H1 (cell line): ENCODE measurements around the gene BRAT1. TPM values are rescaled to one million over a fixed set of nuclear protein-coding genes. Genes with fewer than 3 reads are reported as not detected.

Source experiments
- CTCF ChIA-PET: fragments of 300-600 bp; sonication (Branson Sonifier 250); formaldehyde crosslinking; loops from one replicate; lab custom pipeline; 2021; ENCODE audit not compliant: partially characterized antibody; lab: Charles Lee
- POLR2A ChIA-PET: fragments of 300-600 bp; sonication (Branson Sonifier 250); formaldehyde crosslinking; loops from one replicate; lab custom pipeline; 2021; ENCODE audit warnings: inconsistent platforms; ENCODE audit not compliant: partially characterized antibody; lab: Charles Lee
- DNase-seq, 2 experiments: peaks; one replicate each; pipeline versions ENCODE4 v3.0.0 to v3.0.0-alpha.2; 2010 to 2022; ENCODE audit warnings: low spot score in 2 of 2, low read depth in 1 of 2, mixed read lengths in 1 of 2
- FAIRE-seq: peaks from 2 replicates; lab custom pipeline; 2011; peaks lifted over from hg19 to GRCh38; lab: Jason Lieb, UNC
- H2AFZ ChIP-seq: 2 replicates; pipeline ENCODE4 v1.8.1; 2012; ENCODE audit warnings: low read length, inconsistent platforms
- H2AK5ac ChIP-seq: 2 replicates; pipeline ENCODE4 v1.6.1; 2013; ENCODE audit warnings: low read depth, low read length
- H2BK120ac ChIP-seq: replicated peaks from 2 replicates; pipeline ENCODE3; 2013; ENCODE audit warnings: low read depth, low read length, inconsistent platforms
- H2BK12ac ChIP-seq: 2 replicates; pipeline ENCODE4 v1.6.1; 2013; ENCODE audit warnings: low read depth, low read length
- H2BK15ac ChIP-seq: 2 replicates; pipeline ENCODE4 v1.6.1; 2013; ENCODE audit warnings: low read length
- H2BK20ac ChIP-seq: 2 replicates; pipeline ENCODE4 v1.6.1; 2013; ENCODE audit warnings: low read length
- H2BK5ac ChIP-seq: 2 replicates; pipeline ENCODE4 v1.6.1; 2013; ENCODE audit warnings: low read depth, low read length
- H3K14ac ChIP-seq: 2 replicates; pipeline ENCODE4 v1.6.1; 2013; ENCODE audit warnings: inconsistent platforms; ENCODE audit not compliant: insufficient read length
- H3K18ac ChIP-seq: 2 replicates; pipeline ENCODE4 v1.6.1; 2013; ENCODE audit warnings: low read length; ENCODE audit errors: extremely low read depth
- H3K23ac ChIP-seq: 2 replicates; pipeline ENCODE4 v1.6.1; 2013; ENCODE audit warnings: inconsistent platforms; ENCODE audit not compliant: insufficient read length
- H3K23me2 ChIP-seq: 2 replicates; pipeline ENCODE4 v1.6.1; 2013; ENCODE audit warnings: low read depth, low read length
- H3K27ac ChIP-seq: 2 replicates; pipeline ENCODE4 v1.6.1; 2011; ENCODE audit warnings: low read depth, low read length, inconsistent platforms
- H3K27me3 ChIP-seq, 4 experiments: replicated peaks in 1 of 4; 1 replicate in 1 of 4; 2 replicates in 3 of 4; pipeline versions ENCODE4 v1.6.1 to v1.8.1; 2011 to 2013; ENCODE audit warnings: low read length in 3 of 4, mild to moderate bottlenecking in 3 of 4, inconsistent platforms in 2 of 4, mixed read lengths in 2 of 4, moderate library complexity in 1 of 4; ENCODE audit not compliant: control insufficient read depth in 3 of 4, insufficient read depth in 3 of 4; ENCODE audit errors: extremely low read depth in 1 of 4
- H3K36me3 ChIP-seq, 4 experiments: 2 replicates each; pipeline versions ENCODE4 v1.6.1 to v1.8.1; 2011 to 2013; ENCODE audit warnings: mild to moderate bottlenecking in 4 of 4, low read length in 3 of 4, moderate library complexity in 2 of 4, control low read depth in 1 of 4, inconsistent platforms in 1 of 4; ENCODE audit not compliant: insufficient read depth in 4 of 4, control insufficient read depth in 2 of 4
- H3K4ac ChIP-seq: replicated peaks from 2 replicates; pipeline ENCODE3; 2013; ENCODE audit warnings: low read length, low read depth, mixed read lengths, inconsistent platforms; ENCODE audit not compliant: insufficient read length
- H3K4me1 ChIP-seq, 4 experiments: replicated peaks in 1 of 4; 1 replicate in 1 of 4; 2 replicates in 3 of 4; pipeline versions ENCODE4 v1.6.1 to v1.8.1; 2011 to 2013; ENCODE audit warnings: low read length in 3 of 4, inconsistent platforms in 2 of 4, mixed read lengths in 1 of 4; ENCODE audit not compliant: insufficient read depth in 4 of 4, control insufficient read depth in 3 of 4
- H3K4me2 ChIP-seq, 2 experiments: 2 replicates each; pipeline versions ENCODE4 v1.6.1 to v1.8.1; 2011 to 2013; ENCODE audit warnings: low read depth in 2 of 2, low read length in 2 of 2, control low read depth in 1 of 2, inconsistent platforms in 1 of 2, mild to moderate bottlenecking in 1 of 2; ENCODE audit not compliant: insufficient read depth in 1 of 2
- H3K4me3 ChIP-seq, 4 experiments: fragments of 200-600, 300-600 bp in 1 of 4; sonication (generic), shearing (Covaris generic), sonication (Bioruptor Twin) in 1 of 4; 2 replicates each; pipeline versions ENCODE4 v1.5.1 to v1.8.1; 2011 to 2016; ENCODE audit warnings: low read length in 4 of 4, low read depth in 3 of 4, control low read depth in 2 of 4, inconsistent platforms in 2 of 4, mild to moderate bottlenecking in 2 of 4, mixed read lengths in 1 of 4, moderate library complexity in 1 of 4; ENCODE audit not compliant: insufficient read depth in 2 of 4; ENCODE audit errors: extremely low read depth in 1 of 4
- H3K56ac ChIP-seq: replicated peaks from 2 replicates; pipeline ENCODE3; 2013; ENCODE audit warnings: low read depth, mild to moderate bottlenecking, mixed read lengths, low read length, inconsistent platforms; ENCODE audit not compliant: insufficient read length
- H3K79me1 ChIP-seq: 2 replicates; pipeline ENCODE4 v1.6.1; 2013; ENCODE audit warnings: low read depth, low read length, control low read depth
- H3K79me2 ChIP-seq, 2 experiments: 2 replicates each; pipeline versions ENCODE4 v1.6.1 to v1.8.1; 2012 to 2013; ENCODE audit warnings: low read length in 2 of 2, mild to moderate bottlenecking in 2 of 2, inconsistent platforms in 1 of 2; ENCODE audit not compliant: insufficient read depth in 2 of 2, control insufficient read depth in 1 of 2
- H3K9ac ChIP-seq, 4 experiments: replicated peaks in 1 of 4; 1 replicate in 1 of 4; 2 replicates in 3 of 4; pipeline versions ENCODE4 v1.6.1 to v1.8.1; 2011 to 2013; ENCODE audit warnings: low read depth in 3 of 4, low read length in 3 of 4, control low read depth in 2 of 4, mild to moderate bottlenecking in 2 of 4, moderate library complexity in 2 of 4, inconsistent platforms in 1 of 4; ENCODE audit errors: extremely low read depth in 1 of 4
- H3K9me3 ChIP-seq, 2 experiments: 2 replicates each; pipeline versions ENCODE4 v1.6.1 to v1.8.1; 2012 to 2013; ENCODE audit warnings: mild to moderate bottlenecking in 2 of 2, moderate library complexity in 2 of 2, control low read depth in 1 of 2, inconsistent platforms in 1 of 2, low read depth in 1 of 2, low read length in 1 of 2, mixed read lengths in 1 of 2; ENCODE audit not compliant: insufficient read depth in 2 of 2
- H4K20me1 ChIP-seq, 2 experiments: replicated peaks in 1 of 2; 2 replicates each; pipeline versions ENCODE3 to v1.8.1; 2011 to 2013; ENCODE audit warnings: inconsistent platforms in 2 of 2, low read length in 2 of 2, mild to moderate bottlenecking in 1 of 2; ENCODE audit not compliant: insufficient read depth in 2 of 2, control insufficient read depth in 1 of 2
- H4K5ac ChIP-seq: 2 replicates; pipeline ENCODE4 v1.6.1; 2013; ENCODE audit warnings: low read length, low read depth, mixed read lengths, inconsistent platforms; ENCODE audit not compliant: insufficient read length
- H4K8ac ChIP-seq: 2 replicates; pipeline ENCODE4 v1.8.0; 2013; ENCODE audit warnings: mild to moderate bottlenecking, moderate library complexity, low read length, inconsistent platforms; ENCODE audit not compliant: insufficient read depth; ENCODE audit errors: extremely low read depth
- H4K91ac ChIP-seq: replicated peaks from 2 replicates; pipeline ENCODE3; 2013; ENCODE audit warnings: low read length, mixed read lengths, inconsistent platforms; ENCODE audit not compliant: insufficient read length
- CTCF ChIP-seq, 3 experiments: IDR thresholded peaks; 1 replicate in 2 of 3; 2 replicates in 1 of 3; pipeline versions ENCODE4 v1.5.1 to v1.6.1; 2011; ENCODE audit warnings: low read length in 3 of 3, mild to moderate bottlenecking in 3 of 3, inconsistent platforms in 2 of 3, low read depth in 1 of 3, moderate library complexity in 1 of 3; ENCODE audit not compliant: insufficient read depth in 1 of 3; ENCODE audit errors: control extremely low read depth in 1 of 3
- HDAC6 ChIP-seq: IDR thresholded peaks from one replicate; pipeline ENCODE4 v1.7.1; 2012; ENCODE audit warnings: low read depth, mild to moderate bottlenecking, inconsistent platforms, low read length, moderate library complexity
- JUND ChIP-seq: IDR thresholded peaks from 2 replicates; pipeline ENCODE4 v1.6.1; 2011; ENCODE audit warnings: mild to moderate bottlenecking, improper control_type of control experiment, low read length
- KDM5A ChIP-seq: fragments of 200-600 bp; IDR thresholded peaks from 2 replicates; pipeline ENCODE4 v1.7.1; 2012; ENCODE audit warnings: mild to moderate bottlenecking, low read length, inconsistent platforms, mixed read lengths
- POLR2A ChIP-seq, 2 experiments: IDR thresholded peaks; 1 replicate in 1 of 2; 2 replicates in 1 of 2; pipeline ENCODE4 v1.6.1; 2011; ENCODE audit warnings: low read depth in 2 of 2, low read length in 2 of 2, mild to moderate bottlenecking in 2 of 2; ENCODE audit errors: control extremely low read depth in 1 of 2
- RNF2 ChIP-seq: fragments of 200-900, 300-1000 bp; sonication (generic); IDR thresholded peaks from 2 replicates; pipeline ENCODE4 v1.7.1; 2016; ENCODE audit warnings: borderline replicate concordance, low read depth, mild to moderate bottlenecking, antibody characterized with exemption, low read length; ENCODE audit not compliant: poor library complexity, severe bottlenecking; ENCODE audit errors: missing control alignments
- RXRA ChIP-seq: IDR thresholded peaks from 2 replicates; pipeline ENCODE4 v1.6.1; 2011; ENCODE audit warnings: low read depth, mild to moderate bottlenecking, low read length, moderate library complexity; ENCODE audit not compliant: insufficient read depth
- SIN3A ChIP-seq, 2 experiments: IDR thresholded peaks in 1 of 2; conservative IDR thresholded peaks in 1 of 2; 2 replicates each; pipeline ENCODE4 v1.6.1; 2011 to 2012; ENCODE audit warnings: low read length in 2 of 2, improper control_type of control experiment in 1 of 2, low read depth in 1 of 2, mild to moderate bottlenecking in 1 of 2
- WGBS, 2 experiments: shearing (Covaris generic) in 1 of 2; methylation state at CpG; one replicate each; pipeline versions ENCODE4 v1.1.6 to v1.1.7; 2013 to 2015; ENCODE audit warnings: low lambda C conversion rate in 2 of 2, mixed read lengths in 2 of 2, inconsistent platforms in 1 of 2, low coverage in 1 of 2, missing lambda C conversion rate in 1 of 2; ENCODE audit not compliant: insufficient replicate concordance in 2 of 2, insufficient coverage in 1 of 2, insufficient read length in 1 of 2; ENCODE audit errors: extremely low coverage in 1 of 2, missing lambda C conversion rate in 1 of 2; 5-methylcytosine and 5-hydroxymethylcytosine counted together
- polyA plus RNA-seq, 7 experiments: library from polyadenylated mRNA; depleted of rRNA in 3 of 7; stranded (reverse) in 5 of 7; unstranded in 2 of 7; fragments of >200 nt in 5 of 7; fragments of 200-250 nt in 2 of 7; gene quantifications; 1 replicate in 5 of 7; 2 replicates in 1 of 7; 4 replicates in 1 of 7; pipeline versions ENCODE4 v1.2.1 to v1.2.3, GENCODE V29; 2011 to 2013; ENCODE audit warnings: missing spikeins in 2 of 7, mixed read lengths in 2 of 7
- total RNA-seq: library from RNA; stranded (reverse); fragmentation: NEBNext Ultra II Directional; extraction: Animal tissue kit (Norgen Biotek cat#: 25700); gene quantifications from 2 replicates; pipeline ENCODE4 v1.2.1, GENCODE V29; 2021
- TF ChIP-seq, protein P1 (sequence below): IDR thresholded peaks from 2 replicates; pipeline ENCODE4 v1.6.1; 2012; ENCODE audit warnings: inconsistent platforms

The BRAT1 gene
- total and polyA plus RNA-seq, 2 of the 8 experiments (the other 6 are each of a cell fraction or from before 2014, with no cell fraction given) = 36.8 to 42.3 TPM

- 94% methylated on average over 38 of the region's 38 CpGs; no CpG with 5 or more reads in 1 of the 2 experiments for WGBS, 2 experiments
- no peak overlapping the region for H4K5ac ChIP-seq
- no peak for FAIRE-seq
- H3K9ac ChIP-seq = no peak overlapping the region
- no peaks in the 10 kb centered on the region for H4K20me1 ChIP-seq
- no peak overlapping the region for H3K18ac ChIP-seq
- H4K91ac ChIP-seq = no peak overlapping the region
- no peak overlapping the region for H4K8ac ChIP-seq
- no peak overlapping the region for H2AFZ ChIP-seq
- H3K27me3 ChIP-seq = no peaks in the 10 kb centered on the region
- ChIA-PET POLR2A (interaction anchor here (1.5 kb wide), 1 partner anchor 27 kb away, joined by 3 read pairs; no protein-coding TSS in a partner anchor), CTCF (interaction anchor here (1.0 to 2.3 kb wide), 2 partner anchors 8 to 88 kb away, joined by 3 to 11 read pairs; no protein-coding TSS in a partner anchor)
- H3K4me1 ChIP-seq = no peaks in the 10 kb centered on the region
- H3K27ac ChIP-seq = no peak overlapping the region
- H2BK5ac ChIP-seq = no peak overlapping the region; the same call in 1 of the 2 replicates
- no peak overlapping the region for H3K4ac ChIP-seq
- no peak overlapping the region for H3K14ac ChIP-seq
- DNase-seq = no peak
- H3K36me3 ChIP-seq = no peaks in the 10 kb centered on the region
- H3K23ac ChIP-seq = no peak overlapping the region
- H3K79me1 ChIP-seq = no peaks in the 10 kb centered on the region
- no peaks in the 10 kb centered on the region for H3K9me3 ChIP-seq
- no peak overlapping the region for H2AK5ac ChIP-seq
- no peak overlapping the region for H2BK20ac ChIP-seq
- H2BK120ac ChIP-seq = no peak overlapping the region
- H2BK12ac ChIP-seq = no peak overlapping the region
- no peak overlapping the region for H2BK15ac ChIP-seq
- H3K79me2 ChIP-seq = no peaks in the 10 kb centered on the region
- H3K23me2 ChIP-seq = no peaks in the 10 kb centered on the region
- no peak overlapping the region for H3K4me2 ChIP-seq
- no peak overlapping the region for H3K56ac ChIP-seq
- H3K4me3 ChIP-seq = no peak overlapping the region
- TF ChIP-seq SIN3A (conservative IDR thresholded peaks at IDR 0.05 in 1 of 2, IDR thresholded peaks at IDR 0.05 in 1 of 2; ENCODE audit: low read depth in 1 of 2, low read length in 2 of 2) (no peak), RXRA (no peak), CTCF (IDR thresholded peaks at IDR 0.05; ENCODE audit: control extremely low read depth in 1 of 3, insufficient read depth in 1 of 3, low read depth in 1 of 3, low read length in 3 of 3) (no peak), KDM5A (no peak), HDAC6 (no peak), JUND (no peak), RNF2 (no peak), POLR2A (IDR thresholded peaks at IDR 0.05; ENCODE audit: control extremely low read depth in 1 of 2, low read depth in 2 of 2, low read length in 2 of 2) (no peak)
- TF ChIP-seq, protein P1, sequence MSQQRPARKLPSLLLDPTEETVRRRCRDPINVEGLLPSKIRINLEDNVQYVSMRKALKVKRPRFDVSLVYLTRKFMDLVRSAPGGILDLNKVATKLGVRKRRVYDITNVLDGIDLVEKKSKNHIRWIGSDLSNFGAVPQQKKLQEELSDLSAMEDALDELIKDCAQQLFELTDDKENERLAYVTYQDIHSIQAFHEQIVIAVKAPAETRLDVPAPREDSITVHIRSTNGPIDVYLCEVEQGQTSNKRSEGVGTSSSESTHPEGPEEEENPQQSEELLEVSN = no peak
Measured at GRCh38 chr7:2593036-2593727, 37.9 kb upstream of the BRAT1 start.
